H9 (cell line): ENCODE data around the gene DNM1. TPM values are rescaled to one million over a fixed set of nuclear protein-coding genes. Genes with fewer than 3 reads are reported as not detected.

Source experiments
- DNase-seq: peaks from one replicate; pipeline ENCODE4 v3.0.0-alpha.2; 2017
- H2AFZ ChIP-seq: one replicate; pipeline ENCODE4 v1.6.1; 2013; ENCODE audit warnings: mild to moderate bottlenecking, low read length, control low read depth, moderate library complexity
- H2AK5ac ChIP-seq: 2 replicates; pipeline ENCODE4 v1.6.1; 2013; ENCODE audit warnings: low read length, control low read depth, mixed read lengths; ENCODE audit not compliant: insufficient read length
- H2BK120ac ChIP-seq: one replicate; pipeline ENCODE4 v1.6.1; 2013; ENCODE audit warnings: low read depth, mild to moderate bottlenecking, low read length, control low read depth, inconsistent platforms; ENCODE audit not compliant: poor library complexity, severe bottlenecking
- H2BK12ac ChIP-seq: 2 replicates; pipeline ENCODE4 v1.6.1; 2013; ENCODE audit warnings: low read length, control low read depth, mixed read lengths, low read depth; ENCODE audit not compliant: insufficient read length
- H2BK15ac ChIP-seq: 2 replicates; pipeline ENCODE4 v1.6.1; 2013; ENCODE audit warnings: low read depth, low read length, control low read depth
- H2BK20ac ChIP-seq: one replicate; pipeline ENCODE4 v1.6.1; 2013; ENCODE audit warnings: low read depth, mild to moderate bottlenecking, low read length, control low read depth, inconsistent platforms; ENCODE audit not compliant: poor library complexity, severe bottlenecking
- H2BK5ac ChIP-seq: 2 replicates; pipeline ENCODE4 v1.6.1; 2013; ENCODE audit warnings: low read length, control low read depth, mixed read lengths; ENCODE audit not compliant: insufficient read length
- H3K14ac ChIP-seq: 2 replicates; pipeline ENCODE4 v1.6.1; 2013; ENCODE audit warnings: low read length, control low read depth; ENCODE audit not compliant: insufficient read depth
- H3K18ac ChIP-seq: 2 replicates; pipeline ENCODE4 v1.6.1; 2013; ENCODE audit warnings: low read depth, mild to moderate bottlenecking, mixed read lengths, low read length, control low read depth; ENCODE audit not compliant: insufficient read length
- H3K23ac ChIP-seq: 2 replicates; pipeline ENCODE4 v1.6.1; 2013; ENCODE audit warnings: low read length, control low read depth, mixed read lengths, low read depth; ENCODE audit not compliant: insufficient read length
- H3K23me2 ChIP-seq: 2 replicates; pipeline ENCODE4 v1.6.1; 2013; ENCODE audit warnings: low read depth, mild to moderate bottlenecking, mixed read lengths, low read length, control low read depth; ENCODE audit not compliant: insufficient read length, poor library complexity, severe bottlenecking
- H3K27ac ChIP-seq: 2 replicates; pipeline ENCODE4 v1.5.1; 2013; ENCODE audit warnings: low read length, control low read depth, mixed read lengths, low read depth; ENCODE audit not compliant: insufficient read length
- H3K27me3 ChIP-seq: 2 replicates; pipeline ENCODE4 v1.6.1; 2013; ENCODE audit warnings: low read length, control low read depth, inconsistent platforms; ENCODE audit not compliant: insufficient read depth
- H3K4ac ChIP-seq: 2 replicates; pipeline ENCODE4 v1.6.1; 2013; ENCODE audit warnings: low read depth, mild to moderate bottlenecking, control low read depth, inconsistent platforms, low read length, moderate library complexity
- H3K4me1 ChIP-seq: 2 replicates; pipeline ENCODE4 v1.6.1; 2013; ENCODE audit warnings: low read length, control low read depth, inconsistent platforms; ENCODE audit not compliant: insufficient read depth
- H3K4me2 ChIP-seq: 2 replicates; pipeline ENCODE4 v1.6.1; 2013; ENCODE audit warnings: low read length, control low read depth, mixed read lengths; ENCODE audit not compliant: insufficient read length, insufficient read depth
- H3K56ac ChIP-seq: 2 replicates; pipeline ENCODE4 v1.6.1; 2013; ENCODE audit warnings: low read depth, mild to moderate bottlenecking, mixed read lengths, low read length, control low read depth; ENCODE audit not compliant: insufficient read length
- H3K79me1 ChIP-seq: 2 replicates; pipeline ENCODE4 v1.6.1; 2013; ENCODE audit warnings: low read depth, mild to moderate bottlenecking, moderate library complexity, low read length, control low read depth, inconsistent platforms; ENCODE audit not compliant: insufficient read depth, poor library complexity, severe bottlenecking
- H3K79me2 ChIP-seq: 2 replicates; pipeline ENCODE4 v1.6.1; 2013; ENCODE audit warnings: low read length, control low read depth, inconsistent platforms; ENCODE audit not compliant: insufficient read depth
- H3K9ac ChIP-seq: 2 replicates; pipeline ENCODE4 v1.6.1; 2013; ENCODE audit warnings: low read length, control low read depth, mixed read lengths; ENCODE audit not compliant: insufficient read length; ENCODE audit errors: extremely low read depth
- H3K9me3 ChIP-seq: one replicate; pipeline ENCODE4 v1.6.1; 2013; ENCODE audit warnings: low read depth, low read length, inconsistent platforms; ENCODE audit not compliant: control insufficient read depth
- H3T11ph ChIP-seq: one replicate; pipeline ENCODE4 v1.6.1; 2013; ENCODE audit warnings: mild to moderate bottlenecking, low read length, control low read depth, inconsistent platforms
- H4K20me1 ChIP-seq: one replicate; pipeline ENCODE4 v1.6.1; 2013; ENCODE audit not compliant: control insufficient read depth, insufficient read length, insufficient read depth
- H4K5ac ChIP-seq: 2 replicates; pipeline ENCODE4 v1.6.1; 2013; ENCODE audit warnings: low read depth, mild to moderate bottlenecking, mixed read lengths, low read length, control low read depth; ENCODE audit not compliant: insufficient read length
- H4K8ac ChIP-seq: replicated peaks from 2 replicates; pipeline ENCODE4 v1.6.1; 2013; ENCODE audit warnings: low read length, control low read depth, mixed read lengths, low read depth; ENCODE audit not compliant: insufficient read length
- H4K91ac ChIP-seq: 2 replicates; pipeline ENCODE4 v1.6.1; 2013; ENCODE audit warnings: low read depth, mild to moderate bottlenecking, moderate library complexity, mixed read lengths, low read length, control low read depth; ENCODE audit not compliant: insufficient read length
- H3K27ac Mint-ChIP-seq, 3 experiments: 2 replicates in 2 of 3; 3 replicates in 1 of 3; pipeline ENCODE4 v1.8.0; 2020 to 2021; ENCODE audit warnings: mixed read lengths in 3 of 3, mild to moderate bottlenecking in 1 of 3, moderate library complexity in 1 of 3
- H3K27me3 Mint-ChIP-seq: 2 replicates; pipeline ENCODE4 v1.8.0; 2021; ENCODE audit warnings: low read depth, mild to moderate bottlenecking, moderate library complexity, mixed read lengths
- H3K36me3 Mint-ChIP-seq, 3 experiments: 2 replicates in 2 of 3; 3 replicates in 1 of 3; pipeline ENCODE4 v1.8.0; 2020 to 2021; ENCODE audit warnings: low read depth in 3 of 3, mixed read lengths in 3 of 3; ENCODE audit not compliant: insufficient read depth in 1 of 3
- H3K4me1 Mint-ChIP-seq, 2 experiments: 2 replicates each; pipeline ENCODE4 v1.8.0; 2020; ENCODE audit warnings: mixed read lengths in 2 of 2
- H3K4me3 Mint-ChIP-seq, 2 experiments: 2 replicates in 1 of 2; 3 replicates in 1 of 2; pipeline ENCODE4 v1.8.0; 2020 to 2021; ENCODE audit warnings: mild to moderate bottlenecking in 2 of 2, mixed read lengths in 2 of 2, moderate library complexity in 1 of 2
- H3K9me3 Mint-ChIP-seq, 2 experiments: 2 replicates in 1 of 2; 3 replicates in 1 of 2; pipeline ENCODE4 v1.8.0; 2020; ENCODE audit warnings: mild to moderate bottlenecking in 2 of 2, mixed read lengths in 2 of 2, moderate library complexity in 1 of 2
- WGBS: extraction: QIAGEN DNeasy Blood & Tissue Kit; methylation state at CpG from one replicate; pipeline ENCODE4 v1.1.7; 2013; ENCODE audit warnings: missing lambda C conversion rate, low lambda C conversion rate, mixed read lengths; ENCODE audit not compliant: insufficient read length; ENCODE audit errors: extremely low coverage; 5-methylcytosine and 5-hydroxymethylcytosine counted together
- total RNA-seq: library from RNA; stranded (reverse); gene quantifications from 2 replicates; pipeline ENCODE4 v1.2.1, GENCODE V29; 2021
- TF ChIP-seq, protein P1 (sequence below): fragments of 200-600 bp; sonication (generic); conservative IDR thresholded peaks from 3 replicates; pipeline ENCODE4 v1.8.0; 2021; ENCODE audit warnings: antibody characterized with exemption, mild to moderate bottlenecking

The DNM1 gene
- total RNA-seq, 1 experiment from 2014 or later = 58.0 TPM

DNA sequence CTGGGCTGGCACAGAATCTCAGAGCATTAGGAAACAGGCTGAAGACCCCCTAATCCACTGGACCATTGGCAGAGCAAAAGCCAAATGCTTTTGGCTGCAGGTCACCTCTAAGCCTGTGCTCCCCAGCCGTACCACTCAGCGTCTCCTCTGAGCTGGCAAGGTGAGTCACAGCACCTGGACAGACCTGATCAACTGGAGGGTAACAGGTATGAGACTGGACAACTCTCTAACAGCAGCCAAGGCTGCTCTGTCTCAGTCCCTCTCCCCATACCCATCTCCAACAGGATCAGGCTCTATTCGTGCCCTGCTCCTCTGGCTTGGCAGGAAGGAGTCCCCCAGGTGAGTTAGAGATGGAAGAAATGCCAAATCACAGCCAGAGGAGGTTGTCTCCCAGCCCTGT lies 67.9 kb downstream of the DNM1 start:
- Mint-ChIP-seq H3K9me3 (peaks cover 0 to under 1% of the 10 kb centered on the region in 2 experiments; a peak in 1 of 5 replicates), H3K4me3 (no peak overlapping the region), H3K36me3 (peaks cover 7 to 40% (median 31%) of the 10 kb centered on the region in 3 experiments; a peak in 6 of 7 replicates), H3K27me3 (no peaks in the 10 kb centered on the region; the same call in 1 of the 2 replicates), H3K27ac (no peak overlapping the region; a peak in 1 of 7 replicates), H3K4me1 (peaks cover 4 to 5% of the 10 kb centered on the region in 2 experiments)
- Histone ChIP-seq H3K4me1 (no peaks in the 10 kb centered on the region; the same call in 1 of the 2 replicates), H3K14ac (no peak overlapping the region), H3K4ac (no peak overlapping the region), H3K79me1 (no peaks in the 10 kb centered on the region), H3K27me3 (no peaks in the 10 kb centered on the region), H3K23ac (no peak overlapping the region), H3K9me3 (no peaks in the 10 kb centered on the region), H3K56ac (no peak overlapping the region), H4K8ac (no peak overlapping the region), H2BK20ac (no peak overlapping the region), H4K20me1 (no peaks in the 10 kb centered on the region), H3K18ac (no peak overlapping the region), H4K91ac (no peak overlapping the region), H3K79me2 (no peaks in the 10 kb centered on the region), H2BK5ac (no peak overlapping the region), H3K27ac (no peak overlapping the region), H3K9ac (no peak overlapping the region), H2BK12ac (no peak overlapping the region), H2BK15ac (no peak overlapping the region), H3K23me2 (peaks cover 6% of the 10 kb centered on the region), H2AFZ (no peak overlapping the region), H4K5ac (no peak overlapping the region), H2AK5ac (no peak overlapping the region), H3T11ph (no peak overlapping the region), H3K4me2 (no peak overlapping the region), H2BK120ac (no peak overlapping the region)
- DNase-seq = no peak
- TF ChIP-seq, protein P1, sequence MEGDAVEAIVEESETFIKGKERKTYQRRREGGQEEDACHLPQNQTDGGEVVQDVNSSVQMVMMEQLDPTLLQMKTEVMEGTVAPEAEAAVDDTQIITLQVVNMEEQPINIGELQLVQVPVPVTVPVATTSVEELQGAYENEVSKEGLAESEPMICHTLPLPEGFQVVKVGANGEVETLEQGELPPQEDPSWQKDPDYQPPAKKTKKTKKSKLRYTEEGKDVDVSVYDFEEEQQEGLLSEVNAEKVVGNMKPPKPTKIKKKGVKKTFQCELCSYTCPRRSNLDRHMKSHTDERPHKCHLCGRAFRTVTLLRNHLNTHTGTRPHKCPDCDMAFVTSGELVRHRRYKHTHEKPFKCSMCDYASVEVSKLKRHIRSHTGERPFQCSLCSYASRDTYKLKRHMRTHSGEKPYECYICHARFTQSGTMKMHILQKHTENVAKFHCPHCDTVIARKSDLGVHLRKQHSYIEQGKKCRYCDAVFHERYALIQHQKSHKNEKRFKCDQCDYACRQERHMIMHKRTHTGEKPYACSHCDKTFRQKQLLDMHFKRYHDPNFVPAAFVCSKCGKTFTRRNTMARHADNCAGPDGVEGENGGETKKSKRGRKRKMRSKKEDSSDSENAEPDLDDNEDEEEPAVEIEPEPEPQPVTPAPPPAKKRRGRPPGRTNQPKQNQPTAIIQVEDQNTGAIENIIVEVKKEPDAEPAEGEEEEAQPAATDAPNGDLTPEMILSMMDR = no peak
- no CpG with 5 or more reads among the region's 3 CpGs for WGBS
